HG02870 (cell line): ENCODE results near the gene SNCAIP.

ENCODE experiments used
- ATAC-seq: cut with Tn5 transposase; IDR thresholded peaks from one replicate; pipeline ENCODE4 v1.9.1; 2021; ENCODE audit warnings: mild to moderate bottlenecking, moderate library complexity; ENCODE audit not compliant: unreplicated experiment

The SNCAIP gene

GRCh38 chr5:122420537-122421236 is 108.7 kb downstream of the SNCAIP start:
- no peak for ATAC-seq

- peak; percentile 95 for ATAC-seq
Observed at GRCh38 chr5:122421374-122422079, 109.5 kb downstream of the SNCAIP start.

GRCh38 chr5:122423221-122423620 is 111.2 kb downstream of the SNCAIP start:
- ATAC-seq = no peak

- no peak for ATAC-seq
Observed at GRCh38 chr5:122424132-122424531, 112.1 kb downstream of the SNCAIP start.

GRCh38 chr5:122426301-122426700 is 114.3 kb downstream of the SNCAIP start:
- no peak for ATAC-seq

- ATAC-seq = no peak
Observed at GRCh38 chr5:122427621-122428020, 115.6 kb downstream of the SNCAIP start.

GRCh38 chr5:122429545-122430318 is 117.7 kb downstream of the SNCAIP start:
- no peak for ATAC-seq

GRCh38 chr5:122430319-122430586 is 118.2 kb downstream of the SNCAIP start:
- no peak for ATAC-seq

- no peak for ATAC-seq
Observed at GRCh38 chr5:122431298-122431697, 119.3 kb downstream of the SNCAIP start.

- ATAC-seq = no peak
Observed at GRCh38 chr5:122434205-122434970, 122.4 kb downstream of the SNCAIP start.

GRCh38 chr5:122435234-122435633 is 123.2 kb downstream of the SNCAIP start:
- no peak for ATAC-seq

GRCh38 chr5:122435761-122436160 is 123.7 kb downstream of the SNCAIP start:
- no peak for ATAC-seq

- no peak for ATAC-seq
Observed at GRCh38 chr5:122436615-122437014, 124.6 kb downstream of the SNCAIP start.

- ATAC-seq = no peak
Observed at GRCh38 chr5:122439645-122440044, 127.6 kb downstream of the SNCAIP start.

- ATAC-seq = peak; percentile 85
Observed at GRCh38 chr5:122442938-122443337, 130.9 kb downstream of the SNCAIP start.

GRCh38 chr5:122444411-122444810 is 132.4 kb downstream of the SNCAIP start:
- ATAC-seq = no peak

- ATAC-seq = no peak
Observed at GRCh38 chr5:122445070-122445469, 133.0 kb downstream of the SNCAIP start.

- no peak for ATAC-seq
Observed at GRCh38 chr5:122447072-122447471, 135.0 kb downstream of the SNCAIP start.

GRCh38 chr5:122447879-122448278 is 135.8 kb downstream of the SNCAIP start:
- no peak for ATAC-seq

- no peak for ATAC-seq
Observed at GRCh38 chr5:122454541-122454940, 142.5 kb downstream of the SNCAIP start.

GRCh38 chr5:122455939-122456338 is 143.9 kb downstream of the SNCAIP start:
- no peak for ATAC-seq
